Mucosa of rectum (tissue), 2 donors: Measurements from ENCODE around the gene TMEM63C.
"Not testable (repeated sequence)": the region's sequence is repeated elsewhere in the genome, so short reads cannot be mapped to it uniquely, and the experiment has no call there.

Source experiments
- H3K27ac ChIP-seq, 2 donors: one replicate each; pipeline ENCODE4 v1.7.0; 2013; ENCODE audit warnings: inconsistent platforms in 2 of 2, low read depth in 2 of 2, low read length in 2 of 2
- H3K27me3 ChIP-seq, 2 donors: one replicate each; pipeline ENCODE4 v1.7.0; 2013; ENCODE audit warnings: low read length in 2 of 2; ENCODE audit not compliant: control insufficient read depth in 2 of 2, insufficient read depth in 2 of 2
- H3K36me3 ChIP-seq, 2 donors: one replicate each; pipeline ENCODE4 v1.7.0; 2013; ENCODE audit warnings: low read length in 2 of 2; ENCODE audit not compliant: control insufficient read depth in 2 of 2, insufficient read depth in 2 of 2
- H3K4me1 ChIP-seq, 2 donors: one replicate each; pipeline ENCODE4 v1.7.0; 2013; ENCODE audit warnings: low read length in 2 of 2, mild to moderate bottlenecking in 1 of 2; ENCODE audit not compliant: control insufficient read depth in 2 of 2, insufficient read depth in 2 of 2
- H3K4me3 ChIP-seq, 2 donors: one replicate each; pipeline ENCODE4 v1.7.0; 2013; ENCODE audit warnings: low read length in 2 of 2
- H3K9ac ChIP-seq, 2 donors: one replicate each; pipeline ENCODE4 v1.7.0; 2013; ENCODE audit warnings: low read length in 2 of 2, low read depth in 1 of 2, mild to moderate bottlenecking in 1 of 2
- H3K9me3 ChIP-seq, 2 donors: one replicate each; pipeline ENCODE4 v1.7.0; 2013; ENCODE audit warnings: low read length in 2 of 2; ENCODE audit not compliant: control insufficient read depth in 2 of 2
- donor health status: healthy.
- donor health status: Normal muscosa, but diverticular disease.

Gene TMEM63C

DNA sequence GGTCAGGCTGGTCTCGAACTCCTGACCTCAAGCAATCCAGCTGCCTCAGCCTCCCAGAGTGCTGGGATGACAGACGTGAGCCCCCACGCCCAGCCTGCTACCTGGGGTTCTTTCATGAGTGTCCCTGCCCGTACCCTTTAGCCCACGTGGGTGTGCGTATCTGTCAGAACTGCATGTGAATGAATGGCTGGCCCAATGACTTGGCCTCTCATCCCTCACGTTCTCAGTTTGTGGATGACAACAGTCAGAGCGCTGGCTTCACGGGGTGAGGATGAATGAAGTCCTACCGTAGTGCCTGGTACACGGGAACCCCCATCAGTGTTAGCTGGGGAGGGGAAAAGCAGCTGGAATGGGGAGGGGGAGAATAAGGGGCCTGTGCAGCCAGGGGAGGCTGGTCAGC, 23.9 kb upstream of the TMEM63C start:
- Histone ChIP-seq H3K36me3 (no peaks in the 10 kb centered on the region), H3K27ac (no peak overlapping the region), H3K27me3 (peaks cover 11 to 12% of the 10 kb centered on the region in 2 donors), H3K9ac (no peak overlapping the region), H3K4me1 (no peaks in the 10 kb centered on the region), H3K9me3 (no peaks in the 10 kb centered on the region), H3K4me3 (no peak overlapping the region)

DNA sequence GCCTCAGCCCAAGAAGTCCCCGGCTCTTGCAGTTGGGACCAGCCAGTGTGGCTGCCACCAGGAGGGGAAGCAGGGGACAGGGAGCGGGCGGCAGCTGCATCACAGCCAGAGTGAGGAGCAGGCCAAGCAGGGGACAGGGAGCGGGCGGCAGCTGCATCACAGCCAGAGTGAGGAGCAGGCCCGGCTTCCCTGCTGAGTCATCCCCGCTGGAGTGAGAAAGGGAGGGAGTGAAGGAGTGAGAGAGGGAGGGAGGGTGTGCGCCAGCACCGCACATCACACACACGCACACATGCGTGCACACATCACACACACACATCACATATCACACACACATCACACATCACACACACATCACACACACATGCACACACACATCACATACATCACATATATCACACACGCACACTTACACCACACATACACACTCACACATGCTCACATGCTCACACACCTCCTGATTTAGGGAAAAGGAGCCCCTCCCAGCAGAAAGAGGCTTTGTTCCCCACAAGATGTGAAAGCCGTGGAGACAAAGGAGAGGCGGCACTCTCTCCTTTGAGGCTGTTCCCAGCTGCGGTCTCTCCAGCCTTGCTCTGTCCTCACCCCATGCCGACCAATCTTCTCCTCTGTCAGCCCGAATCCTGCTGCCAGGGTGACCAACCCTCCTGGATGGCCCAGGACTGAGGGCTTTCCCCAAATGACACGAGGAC, 23.3 kb upstream of the TMEM63C start:
- Histone ChIP-seq H3K27me3 (peaks cover 11 to 12% of the 10 kb centered on the region in 2 donors), H3K4me3 (no peak overlapping the region), H3K4me1 (no peaks in the 10 kb centered on the region), H3K27ac (no peak overlapping the region), H3K36me3 (no peaks in the 10 kb centered on the region), H3K9ac (no peak overlapping the region), H3K9me3 (no peaks in the 10 kb centered on the region)

- no peaks in the 10 kb centered on the region for H3K36me3 ChIP-seq
- H3K27me3 ChIP-seq, result peaks cover 11 to 12% of the 10 kb centered on the region in 2 donors
- H3K27ac ChIP-seq, result no peak overlapping the region
- no peaks in the 10 kb centered on the region for H3K9me3 ChIP-seq
- no peaks in the 10 kb centered on the region for H3K4me1 ChIP-seq
- no peak overlapping the region for H3K4me3 ChIP-seq
- no peak overlapping the region for H3K9ac ChIP-seq
Observed at GRCh38 chr14:77158882-77159255, 22.7 kb upstream of the TMEM63C start.

- Histone ChIP-seq H3K27me3 (peaks cover 6 to 12% of the 10 kb centered on the region in 2 donors), H3K27ac (no peak overlapping the region), H3K9me3 (no peaks in the 10 kb centered on the region), H3K4me3 (no peak overlapping the region), H3K4me1 (no peaks in the 10 kb centered on the region), H3K9ac (no peak overlapping the region), H3K36me3 (no peaks in the 10 kb centered on the region)
Observed at GRCh38 chr14:77161011-77161410, 20.6 kb upstream of the TMEM63C start.

DNA sequence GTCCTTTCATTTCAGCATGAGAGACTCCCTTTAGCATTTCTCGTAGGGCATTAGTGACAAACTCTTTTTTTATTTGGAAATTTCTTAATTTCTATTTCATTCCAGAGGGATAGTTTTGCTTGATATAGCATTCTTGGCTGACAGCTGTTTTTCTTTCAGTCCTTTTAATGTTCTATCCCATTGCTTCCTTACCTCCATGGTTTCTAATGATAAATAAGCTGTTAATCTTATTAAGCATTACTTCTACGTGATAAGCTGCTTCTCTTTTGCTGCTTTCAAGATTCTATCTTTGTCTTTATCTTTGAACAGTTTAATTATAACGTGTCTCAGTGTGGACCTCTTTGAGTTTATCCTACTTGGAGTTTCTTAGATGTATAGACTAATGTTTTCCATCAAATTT, 11.6 kb upstream of the TMEM63C start:
- Histone ChIP-seq H3K27ac (no peak overlapping the region), H3K4me1 (no peaks in the 10 kb centered on the region), H3K27me3 (no peaks in the 10 kb centered on the region), H3K9me3 (peaks cover 0 to 2% of the 10 kb centered on the region in 2 donors), H3K36me3 (no peaks in the 10 kb centered on the region), H3K4me3 (no peak overlapping the region), H3K9ac (no peak overlapping the region)

DNA sequence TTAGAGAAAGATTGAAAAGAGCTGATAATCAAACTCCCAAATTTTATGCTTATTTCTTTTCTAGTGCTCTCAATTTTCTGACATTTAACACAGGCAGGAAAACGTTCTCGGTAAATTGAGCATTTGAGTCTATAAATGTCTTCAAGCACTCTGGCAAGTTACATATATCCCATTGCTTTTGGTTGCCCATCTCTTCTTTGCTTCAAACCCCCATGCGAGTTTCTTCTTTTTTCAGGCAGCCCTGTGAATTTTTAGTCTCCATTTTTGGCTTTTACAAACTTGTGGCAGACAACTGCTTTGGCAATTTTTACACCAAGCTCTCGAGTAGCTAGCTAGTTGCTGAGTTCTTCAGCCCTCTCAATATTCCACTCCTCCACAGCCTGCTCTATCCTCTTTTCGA, 8.7 kb upstream of the TMEM63C start:
- H3K4me1 ChIP-seq, result no peaks in the 10 kb centered on the region
- H3K4me3 ChIP-seq, result no peak overlapping the region
- H3K9me3 ChIP-seq, result peaks cover 0 to 2% of the 10 kb centered on the region in 2 donors
- no peak overlapping the region for H3K9ac ChIP-seq
- H3K36me3 ChIP-seq, result no peaks in the 10 kb centered on the region
- no peak overlapping the region for H3K27ac ChIP-seq
- H3K27me3 ChIP-seq, result no peaks in the 10 kb centered on the region

- not testable (repeated sequence) for H3K27ac ChIP-seq, H3K27me3 ChIP-seq, H3K4me1 ChIP-seq, H3K9me3 ChIP-seq, H3K9ac ChIP-seq, H3K36me3 ChIP-seq, H3K4me3 ChIP-seq
Observed at GRCh38 chr14:77173911-77174617, 7.5 kb upstream of the TMEM63C start.

GRCh38 chr14:77175843-77176242, 5.8 kb upstream of the TMEM63C start:
- no peak overlapping the region for H3K4me3 ChIP-seq
- no peak overlapping the region for H3K27ac ChIP-seq
- H3K27me3 ChIP-seq, result peaks cover 0 to 4% of the 10 kb centered on the region in 2 donors
- H3K9ac ChIP-seq, result no peak overlapping the region
- no peaks in the 10 kb centered on the region for H3K4me1 ChIP-seq
- no peaks in the 10 kb centered on the region for H3K9me3 ChIP-seq
- H3K36me3 ChIP-seq, result no peaks in the 10 kb centered on the region

GRCh38 chr14:77177702-77178101, 3.9 kb upstream of the TMEM63C start:
- H3K4me1 ChIP-seq, result peaks cover 8 to 9% of the 10 kb centered on the region in 2 donors
- no peak overlapping the region for H3K9ac ChIP-seq
- no peaks in the 10 kb centered on the region for H3K9me3 ChIP-seq

GRCh38 chr14:77178656-77179055, 2.9 kb upstream of the TMEM63C start:
- peaks cover 0 to 11% of the 10 kb centered on the region in 2 donors for H3K27me3 ChIP-seq
- H3K4me1 ChIP-seq, result peaks cover 9 to 13% of the 10 kb centered on the region in 2 donors
- H3K9me3 ChIP-seq, result no peaks in the 10 kb centered on the region

More at GRCh38 chr14:77177702-77178101, 3.9 kb upstream of the TMEM63C start:
- Histone ChIP-seq H3K27me3 (peaks cover 0 to 6% of the 10 kb centered on the region in 2 donors), H3K27ac (no peak overlapping the region), H3K4me3 (no peak overlapping the region), H3K36me3 (no peaks in the 10 kb centered on the region)

More at GRCh38 chr14:77178656-77179055, 2.9 kb upstream of the TMEM63C start:
- Histone ChIP-seq H3K4me3 (no peak overlapping the region), H3K27ac (no peak overlapping the region), H3K9ac (no peak overlapping the region), H3K36me3 (no peaks in the 10 kb centered on the region)
